ENCODE measurements around the gene DNAJC25.

The DNAJC25 gene

DNA sequence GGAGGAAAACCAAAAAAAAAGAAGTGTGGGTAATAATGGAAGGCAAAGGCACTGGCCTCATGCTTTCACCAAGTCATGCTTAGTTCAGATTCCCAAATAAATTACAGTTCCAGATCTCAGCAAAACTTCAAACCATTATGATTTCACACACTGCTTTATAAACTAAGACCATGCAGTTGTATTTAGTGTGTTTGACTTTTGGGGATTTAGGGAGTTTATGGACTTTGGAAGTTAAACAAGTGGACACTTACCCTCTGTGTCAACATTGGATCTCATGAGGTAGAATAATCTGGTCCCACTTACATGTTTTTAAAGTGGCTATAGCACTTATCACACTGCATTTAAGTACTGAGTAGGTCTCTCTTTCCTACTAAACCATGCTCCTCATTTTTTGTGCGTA, 3.7 kb downstream of the DNAJC25 start:
- DNase-seq (ENCODE audit: extremely low read depth, low read depth): no peak
- TF ChIP-seq CTCF (IDR thresholded peaks at IDR 0.05; ENCODE audit: low read depth, low read length): no peak

- no peak for TF ChIP-seq CTCF (IDR thresholded peaks at IDR 0.05; ENCODE audit: low read depth, low read length)
- no peak for DNase-seq (ENCODE audit: extremely low read depth, low read depth)
Observed at GRCh38 chr9:111637421-111637950, 6.4 kb downstream of the DNAJC25 start.

DNA sequence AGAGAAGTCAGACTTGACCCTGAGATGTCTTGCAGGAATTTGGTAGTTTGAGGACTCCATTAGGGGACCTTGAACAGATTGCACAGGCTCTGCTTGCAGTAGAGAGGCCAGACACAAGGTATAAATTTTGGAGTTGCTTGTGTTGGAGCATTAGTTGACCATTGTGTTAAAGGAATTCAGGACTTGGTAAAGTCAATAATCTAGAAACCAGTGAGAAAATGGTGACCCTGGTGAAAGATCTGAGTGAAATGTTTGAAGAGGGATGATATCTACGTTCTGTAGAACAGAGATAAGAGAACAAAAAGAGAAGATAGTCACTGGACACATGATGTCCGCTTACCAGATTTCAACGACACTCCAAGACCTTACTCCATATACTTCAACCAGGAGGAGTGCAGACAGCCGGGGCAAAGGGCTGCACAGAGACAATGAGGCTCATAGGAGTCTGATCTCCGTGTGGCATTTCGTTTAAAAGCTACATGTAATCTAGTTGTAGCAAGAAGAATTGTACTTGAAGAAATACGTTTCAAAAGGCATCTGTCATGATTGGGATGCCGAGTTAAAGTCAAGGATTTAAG, 13.2 kb downstream of the DNAJC25 start:
- DNase-seq (ENCODE audit: extremely low read depth, low read depth): no peak
- no peak for TF ChIP-seq CTCF (IDR thresholded peaks at IDR 0.05; ENCODE audit: low read depth, low read length)

- no peak for TF ChIP-seq CTCF (IDR thresholded peaks at IDR 0.05; ENCODE audit: low read depth, low read length)
- DNase-seq (ENCODE audit: extremely low read depth, low read depth): no peak
Observed at GRCh38 chr9:111645806-111646205, 14.7 kb downstream of the DNAJC25 start.

DNA sequence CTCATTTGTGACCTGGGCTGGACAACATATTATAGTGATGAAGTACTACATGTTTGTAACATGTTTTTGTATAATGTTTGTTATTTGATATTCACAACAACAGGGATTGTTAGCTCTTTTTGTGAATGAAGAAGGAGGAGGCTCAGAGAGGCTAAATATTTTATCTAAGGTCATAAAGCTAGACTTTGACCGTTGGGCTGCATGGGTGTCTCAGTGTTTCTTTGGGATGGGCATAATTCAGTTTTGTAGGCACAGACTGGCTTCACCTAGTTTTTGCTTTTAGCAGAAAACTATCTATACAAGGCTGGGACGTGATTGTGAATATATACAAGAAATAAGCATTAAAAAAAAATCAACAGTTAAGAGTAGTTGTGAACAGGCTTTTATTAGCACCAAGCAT, 15.3 kb downstream of the DNAJC25 start:
- TF ChIP-seq CTCF (IDR thresholded peaks at IDR 0.05; ENCODE audit: low read depth, low read length): no peak
- no peak for DNase-seq (ENCODE audit: extremely low read depth, low read depth)

GRCh38 chr9:111648066-111648465, 16.9 kb downstream of the DNAJC25 start:
- TF ChIP-seq CTCF (IDR thresholded peaks at IDR 0.05; ENCODE audit: low read depth, low read length): no peak
- DNase-seq (ENCODE audit: extremely low read depth, low read depth): no peak

- DNase-seq (ENCODE audit: extremely low read depth, low read depth): no peak
- TF ChIP-seq CTCF (IDR thresholded peaks at IDR 0.05; ENCODE audit: low read depth, low read length): no peak
Observed at GRCh38 chr9:111649016-111649415, 17.9 kb downstream of the DNAJC25 start.
